GM23338 (cell line): ENCODE results near the gene PRDM2. TPM values are rescaled to one million over a fixed set of nuclear protein-coding genes. Genes with fewer than 3 reads are reported as not detected.

Experiments
- ATAC-seq: fragments of 200-7000 bp; cut with Tn5 transposase; 3 replicates; pipeline ENCODE4 v1.9.1; 2020
- DNase-seq: peaks from one replicate; pipeline ENCODE4 v3.0.0-alpha.2; 2015; ENCODE audit warnings: low spot score
- H2AFZ ChIP-seq: fragments of 200-600 bp; sonication (generic); 2 replicates; pipeline ENCODE4 v1.8.0; 2016; ENCODE audit warnings: antibody characterized with exemption, mild to moderate bottlenecking, moderate library complexity
- H3F3A ChIP-seq: fragments of 200-600 bp; sonication (generic); replicated peaks from 2 replicates; pipeline ENCODE4 v1.8.0; 2017; ENCODE audit warnings: antibody characterized with exemption, mixed run types, low read depth
- H3K27ac ChIP-seq: fragments of 200-600 bp; sonication (generic); 2 replicates; pipeline ENCODE4 v1.6.1; 2016; ENCODE audit warnings: low read depth
- H3K27me3 ChIP-seq: fragments of 200-600 bp; sonication (generic); 2 replicates; pipeline ENCODE4 v1.8.0; 2016; ENCODE audit warnings: mild to moderate bottlenecking, mixed run types, moderate library complexity; ENCODE audit not compliant: insufficient read depth
- H3K36me3 ChIP-seq: fragments of 200-600 bp; sonication (generic); 2 replicates; pipeline ENCODE4 v1.8.0; 2016; ENCODE audit warnings: mild to moderate bottlenecking; ENCODE audit not compliant: insufficient read depth
- H3K4me1 ChIP-seq: fragments of 200-600 bp; sonication (generic); 2 replicates; pipeline ENCODE4 v1.8.0; 2016; ENCODE audit warnings: mild to moderate bottlenecking, moderate library complexity; ENCODE audit not compliant: insufficient read depth
- H3K4me2 ChIP-seq: fragments of 200-600 bp; sonication (generic); 2 replicates; pipeline ENCODE4 v1.7.1; 2017; ENCODE audit warnings: mixed run types
- H3K4me3 ChIP-seq: fragments of 200-600 bp; sonication (generic); 2 replicates; pipeline ENCODE4 v1.6.1; 2016; ENCODE audit warnings: mixed run types
- H3K79me2 ChIP-seq: fragments of 200-600 bp; sonication (generic); replicated peaks from 2 replicates; pipeline ENCODE4 v1.8.0; 2017; ENCODE audit warnings: mild to moderate bottlenecking; ENCODE audit not compliant: insufficient read depth
- H3K9me2 ChIP-seq: fragments of 200-600 bp; sonication (generic); 2 replicates; pipeline ENCODE4 v1.8.0; 2017; ENCODE audit not compliant: insufficient read depth
- H4K20me1 ChIP-seq: fragments of 200-600 bp; sonication (generic); replicated peaks from 2 replicates; pipeline ENCODE4 v1.8.0; 2017; ENCODE audit warnings: mild to moderate bottlenecking; ENCODE audit not compliant: insufficient read depth
- H3K27ac Mint-ChIP-seq: 2 replicates; pipeline ENCODE4 v1.8.0; 2020; ENCODE audit warnings: inconsistent platforms, mild to moderate bottlenecking, moderate library complexity, mixed read lengths
- H3K27me3 Mint-ChIP-seq: 3 replicates; pipeline ENCODE4 v1.8.0; 2022; ENCODE audit warnings: low read depth, mild to moderate bottlenecking, moderate library complexity, mixed read lengths, inconsistent platforms; ENCODE audit not compliant: insufficient read depth, poor library complexity
- H3K36me3 Mint-ChIP-seq: 3 replicates; pipeline ENCODE4 v1.8.0; 2021; ENCODE audit warnings: low read depth, mild to moderate bottlenecking, inconsistent platforms, moderate library complexity, mixed read lengths
- H3K4me1 Mint-ChIP-seq: 3 replicates; pipeline ENCODE4 v1.8.0; 2020; ENCODE audit warnings: mild to moderate bottlenecking, inconsistent platforms, mixed read lengths
- H3K4me3 Mint-ChIP-seq: 3 replicates; pipeline ENCODE4 v1.8.0; 2021; ENCODE audit warnings: moderate library complexity, mild to moderate bottlenecking, inconsistent platforms, mixed read lengths
- H3K9me3 Mint-ChIP-seq: 3 replicates; pipeline ENCODE4 v1.8.0; 2020; ENCODE audit warnings: moderate library complexity, mild to moderate bottlenecking, inconsistent platforms, mixed read lengths
- CREB1 ChIP-seq: fragments of 250-450 bp; sonication (Bioruptor Pico); IDR thresholded peaks from 2 replicates; pipeline ENCODE4 v1.5.0; 2020; ENCODE audit warnings: low read depth, mild to moderate bottlenecking, moderate library complexity
- ETS1 ChIP-seq: IDR thresholded peaks from 2 replicates; pipeline ENCODE4 v1.6.1; 2016; ENCODE audit warnings: antibody characterized with exemption
- EZH2 ChIP-seq: fragments of 200-600 bp; sonication (generic); IDR thresholded peaks from one replicate; pipeline ENCODE4 v1.8.0; 2017; ENCODE audit warnings: antibody characterized with exemption, mild to moderate bottlenecking, low read depth; ENCODE audit not compliant: unreplicated experiment
- EZH2phosphoT487 ChIP-seq: fragments of 200-600 bp; sonication (generic); IDR thresholded peaks from one replicate; pipeline ENCODE4 v1.8.1; 2018; ENCODE audit warnings: antibody characterized with exemption; ENCODE audit not compliant: unreplicated experiment
- JUNB ChIP-seq: IDR thresholded peaks from one replicate; pipeline ENCODE4 v1.6.1; 2016; ENCODE audit warnings: antibody characterized with exemption; ENCODE audit not compliant: unreplicated experiment
- NANOG ChIP-seq: IDR thresholded peaks from 2 replicates; pipeline ENCODE4 v1.6.1; 2016; ENCODE audit warnings: antibody characterized with exemption, borderline replicate concordance
- POLR2AphosphoS5 ChIP-seq: IDR thresholded peaks from 2 replicates; pipeline ENCODE4 v1.6.1; 2016; ENCODE audit warnings: antibody characterized with exemption, low read depth
- REST ChIP-seq: IDR thresholded peaks from one replicate; pipeline ENCODE4 v1.6.1; 2018; ENCODE audit warnings: antibody characterized with exemption; ENCODE audit not compliant: unreplicated experiment
- STAT1 ChIP-seq: IDR thresholded peaks from one replicate; pipeline ENCODE4 v1.6.1; 2016; ENCODE audit warnings: antibody characterized with exemption; ENCODE audit not compliant: unreplicated experiment
- ZNF114 ChIP-seq: fragments of 250-450 bp; sonication (Bioruptor Pico); IDR thresholded peaks from 2 replicates; pipeline ENCODE4 v1.5.0; 2020; ENCODE audit warnings: mild to moderate bottlenecking, moderate library complexity
- ZNF331 ChIP-seq: fragments of 250-450 bp; sonication (Bioruptor Pico); IDR thresholded peaks from 2 replicates; pipeline ENCODE4 v1.5.0; 2020; ENCODE audit warnings: low read depth, mild to moderate bottlenecking, moderate library complexity
- ZNF462 ChIP-seq: fragments of 250-450 bp; sonication (Bioruptor Pico); IDR thresholded peaks from 2 replicates; pipeline ENCODE4 v1.5.0; 2020; ENCODE audit warnings: mild to moderate bottlenecking, moderate library complexity
- polyA plus RNA-seq: library from polyadenylated mRNA; unstranded; fragments of >200 nt; fragmentation: Nextera tagmentation; extraction: Ambion mirVana; gene quantifications from 2 replicates; pipeline ENCODE4 v1.2.1, GENCODE V29; 2016
- total RNA-seq: library from RNA; depleted of rRNA; stranded (reverse); fragments of >200 nt; shearing (Covaris generic); gene quantifications from 2 replicates; pipeline ENCODE4 v1.2.3, GENCODE V29; 2014
- TF ChIP-seq, protein P1 (sequence below), 2 experiments: fragments of 200-600 bp in 1 of 2; sonication (generic) in 1 of 2; conservative IDR thresholded peaks; 2 replicates each; pipeline versions ENCODE4 v1.5.1 to v1.6.1; 2016 to 2017; ENCODE audit warnings: antibody characterized with exemption in 2 of 2, low read depth in 2 of 2, mild to moderate bottlenecking in 2 of 2, moderate library complexity in 1 of 2

Gene PRDM2
- total and polyA plus RNA-seq, 2 experiments from 2014 or later = 11.6 to 28.3 TPM

DNA sequence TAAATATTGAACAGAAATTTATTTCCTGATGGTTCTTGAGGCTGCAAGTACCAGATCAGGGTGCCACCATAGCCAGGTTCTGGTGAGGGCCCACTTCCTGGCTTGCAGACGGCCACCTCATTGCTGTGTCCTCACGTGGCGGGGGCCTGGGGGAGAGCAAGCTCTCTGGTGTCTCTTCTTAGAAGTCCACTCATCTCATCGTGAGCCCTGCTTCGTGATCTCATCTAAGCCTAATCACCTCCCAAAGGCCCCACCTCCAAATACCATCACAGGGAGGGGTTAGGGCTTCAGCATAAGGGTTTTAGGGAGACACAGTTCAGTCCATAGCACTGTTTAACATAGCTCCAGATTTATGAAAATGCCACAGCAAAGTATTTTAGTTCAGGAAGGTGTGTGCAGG lies 119.7 kb downstream of the PRDM2 start:
- Mint-ChIP-seq H3K9me3 (no peaks in the 10 kb centered on the region), H3K36me3 (no peaks in the 10 kb centered on the region; the same call in 2 of the 3 replicates), H3K4me3 (no peak overlapping the region), H3K4me1 (no peaks in the 10 kb centered on the region), H3K27ac (no peak overlapping the region), H3K27me3 (peaks cover 6% of the 10 kb centered on the region)
- Histone ChIP-seq H3K9me2 (no peaks in the 10 kb centered on the region), H3K4me2 (no peak overlapping the region), H4K20me1 (no peaks in the 10 kb centered on the region), H3F3A (no peaks in the 10 kb centered on the region), H3K4me3 (no peak overlapping the region), H3K4me1 (no peaks in the 10 kb centered on the region), H3K36me3 (no peaks in the 10 kb centered on the region), H3K27me3 (no peaks in the 10 kb centered on the region), H2AFZ (no peak overlapping the region), H3K79me2 (no peaks in the 10 kb centered on the region), H3K27ac (no peak overlapping the region)
- no peak for ATAC-seq
- TF ChIP-seq ZNF462 (no peak), POLR2AphosphoS5 (no peak), JUNB (no peak), ETS1 (no peak), NANOG (no peak), CREB1 (CRISPR knock-in tag) (no peak), ZNF114 (CRISPR knock-in tag) (no peak), EZH2 (no peak), REST (no peak), STAT1 (no peak), EZH2phosphoT487 (no peak), ZNF331 (CRISPR knock-in tag) (no peak)
- TF ChIP-seq, protein P1, sequence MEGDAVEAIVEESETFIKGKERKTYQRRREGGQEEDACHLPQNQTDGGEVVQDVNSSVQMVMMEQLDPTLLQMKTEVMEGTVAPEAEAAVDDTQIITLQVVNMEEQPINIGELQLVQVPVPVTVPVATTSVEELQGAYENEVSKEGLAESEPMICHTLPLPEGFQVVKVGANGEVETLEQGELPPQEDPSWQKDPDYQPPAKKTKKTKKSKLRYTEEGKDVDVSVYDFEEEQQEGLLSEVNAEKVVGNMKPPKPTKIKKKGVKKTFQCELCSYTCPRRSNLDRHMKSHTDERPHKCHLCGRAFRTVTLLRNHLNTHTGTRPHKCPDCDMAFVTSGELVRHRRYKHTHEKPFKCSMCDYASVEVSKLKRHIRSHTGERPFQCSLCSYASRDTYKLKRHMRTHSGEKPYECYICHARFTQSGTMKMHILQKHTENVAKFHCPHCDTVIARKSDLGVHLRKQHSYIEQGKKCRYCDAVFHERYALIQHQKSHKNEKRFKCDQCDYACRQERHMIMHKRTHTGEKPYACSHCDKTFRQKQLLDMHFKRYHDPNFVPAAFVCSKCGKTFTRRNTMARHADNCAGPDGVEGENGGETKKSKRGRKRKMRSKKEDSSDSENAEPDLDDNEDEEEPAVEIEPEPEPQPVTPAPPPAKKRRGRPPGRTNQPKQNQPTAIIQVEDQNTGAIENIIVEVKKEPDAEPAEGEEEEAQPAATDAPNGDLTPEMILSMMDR (conservative IDR thresholded peaks at IDR 0.05; ENCODE audit: low read depth in 2 of 2) = no peak
- DNase-seq = no peak
